COLO668 (cell line): ENCODE results near the gene CCAR1.
"Not testable (repeated sequence)": the region's sequence is repeated elsewhere in the genome, so short reads cannot be mapped to it uniquely, and the experiment has no call there.

ENCODE experiments used
- DNase-seq: peaks from one replicate; lab custom pipeline; 2025; ENCODE audit not compliant: unreplicated experiment; lab: John Stamatoyannopoulos, UW

CCAR1 gene

GRCh38 chr10:68756766-68757165 lies 35.7 kb downstream of the CCAR1 start:
- DNase-seq = no peak

- DNase-seq = no peak
Measured at GRCh38 chr10:68759223-68759863, 38.3 kb downstream of the CCAR1 start.

GRCh38 chr10:68759967-68760366 lies 38.9 kb downstream of the CCAR1 start:
- DNase-seq = no peak

- not testable (repeated sequence) for DNase-seq
Measured at GRCh38 chr10:68767407-68767806, 46.4 kb downstream of the CCAR1 start.

GRCh38 chr10:68781613-68782574 lies 60.9 kb downstream of the CCAR1 start:
- DNase-seq = no peak

- DNase-seq = no peak
Measured at GRCh38 chr10:68784476-68784875, 63.4 kb downstream of the CCAR1 start.

GRCh38 chr10:68787813-68788212 lies 66.8 kb downstream of the CCAR1 start:
- no peak for DNase-seq

GRCh38 chr10:68790476-68790875 lies 69.4 kb downstream of the CCAR1 start:
- no peak for DNase-seq

GRCh38 chr10:68792115-68792514 lies 71.1 kb downstream of the CCAR1 start:
- DNase-seq = no peak

- DNase-seq = no peak
Measured at GRCh38 chr10:68795886-68796532, 75.0 kb downstream of the CCAR1 start.

- DNase-seq = no peak
Measured at GRCh38 chr10:68796605-68797004, 75.6 kb downstream of the CCAR1 start.

GRCh38 chr10:68800211-68800610 lies 79.2 kb downstream of the CCAR1 start:
- no peak for DNase-seq

- DNase-seq = no peak
Measured at GRCh38 chr10:68804692-68805091, 83.7 kb downstream of the CCAR1 start.

- not testable (repeated sequence) for DNase-seq
Measured at GRCh38 chr10:68810830-68811229, 89.8 kb downstream of the CCAR1 start.

- no peak for DNase-seq
Measured at GRCh38 chr10:68811314-68812009, 90.4 kb downstream of the CCAR1 start.

- no peak for DNase-seq
Measured at GRCh38 chr10:68812420-68812819, 91.4 kb downstream of the CCAR1 start.

- DNase-seq = no peak
Measured at GRCh38 chr10:68813559-68813958, 92.5 kb downstream of the CCAR1 start.

GRCh38 chr10:68816796-68817412 lies 95.9 kb downstream of the CCAR1 start:
- no peak for DNase-seq

- DNase-seq = not testable (repeated sequence)
Measured at GRCh38 chr10:68820359-68820758, 99.3 kb downstream of the CCAR1 start.

GRCh38 chr10:68822626-68823025 lies 101.6 kb downstream of the CCAR1 start:
- not testable (repeated sequence) for DNase-seq
